Activated naive CD4-positive, alpha-beta T cell treated with anti-CD3 and anti-CD28 coated beads, Interleukin-2, amount 50 U/mL, for 16 hours (primary cell): ENCODE results near the gene CCL28.
"Not testable (repeated sequence)": the region's sequence is repeated elsewhere in the genome, so short reads cannot be mapped to it uniquely, and the experiment has no call there.

Source experiments
- DNase-seq: peaks from one replicate; pipeline ENCODE4 v3.0.0-alpha.2; 2020

CCL28 gene

DNA sequence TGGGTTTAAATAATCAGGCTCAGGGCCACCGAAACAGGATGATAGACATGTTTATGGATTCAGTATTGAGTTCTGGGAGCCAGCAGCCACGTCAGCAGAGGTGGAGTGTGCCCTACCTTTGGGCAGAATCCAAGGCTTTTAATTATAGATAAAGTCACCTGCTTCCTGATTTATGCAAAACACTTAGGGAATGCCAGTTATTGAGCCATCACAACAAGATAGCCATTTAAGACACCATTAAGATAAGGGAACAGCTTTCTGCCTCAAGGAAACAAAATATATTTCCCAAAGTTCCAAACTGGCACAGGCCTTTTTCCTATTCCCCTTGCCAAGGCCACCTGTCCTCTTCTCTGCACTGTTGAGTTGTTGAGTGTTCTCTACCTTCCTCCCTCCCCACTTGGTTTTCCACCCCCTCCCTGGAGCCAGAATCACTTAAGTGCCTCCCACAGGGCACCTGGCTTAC lies 2.4 kb downstream of the CCL28 start:
- DNase-seq: no peak

DNA sequence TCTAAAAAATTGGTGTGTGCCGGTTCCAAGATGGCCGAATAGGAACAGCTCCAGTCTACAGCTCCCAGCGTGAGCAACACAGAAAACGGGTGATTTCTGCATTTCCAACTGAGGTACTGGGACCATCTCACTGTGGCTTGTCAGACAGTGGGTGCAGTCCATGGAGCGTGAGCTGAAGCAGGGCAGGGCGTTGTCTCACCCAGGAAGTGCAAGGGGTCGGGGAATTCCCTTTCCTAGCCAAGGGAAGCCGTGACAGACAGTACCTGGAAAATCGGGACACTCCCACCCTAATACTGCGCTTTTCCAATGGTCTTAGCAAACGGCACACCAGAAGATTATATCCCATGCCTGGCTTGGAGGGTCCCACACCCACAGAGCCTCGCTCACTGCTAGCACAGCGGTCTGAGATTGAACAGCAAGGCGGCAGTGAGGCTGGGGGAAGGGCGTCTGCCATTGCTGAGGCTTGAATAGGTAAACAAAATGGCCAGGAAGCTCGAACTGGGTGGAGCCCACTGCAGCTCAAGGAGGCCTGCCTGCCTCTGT lies 9.6 kb downstream of the CCL28 start:
- DNase-seq: not testable (repeated sequence)

DNA sequence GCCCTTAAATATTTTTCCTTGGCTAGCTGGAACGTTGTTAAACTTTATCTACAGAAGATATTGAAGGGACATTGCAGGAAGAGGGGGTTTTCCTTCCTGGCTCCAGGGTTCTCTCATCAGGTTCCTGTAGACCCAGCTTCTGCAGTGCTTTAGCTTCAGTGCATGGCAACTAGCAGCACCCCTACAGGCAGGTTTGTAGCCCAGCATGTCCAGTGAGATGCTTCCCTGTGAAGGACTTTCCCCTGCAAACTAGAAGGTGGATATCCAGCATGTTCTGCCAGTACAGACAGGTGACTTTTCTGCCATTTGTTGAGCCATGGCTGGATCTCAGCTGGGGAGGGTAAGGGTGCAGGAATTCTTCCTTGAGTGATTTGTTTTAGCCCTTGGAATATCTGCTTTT lies 10.4 kb downstream of the CCL28 start:
- DNase-seq: no peak

DNA sequence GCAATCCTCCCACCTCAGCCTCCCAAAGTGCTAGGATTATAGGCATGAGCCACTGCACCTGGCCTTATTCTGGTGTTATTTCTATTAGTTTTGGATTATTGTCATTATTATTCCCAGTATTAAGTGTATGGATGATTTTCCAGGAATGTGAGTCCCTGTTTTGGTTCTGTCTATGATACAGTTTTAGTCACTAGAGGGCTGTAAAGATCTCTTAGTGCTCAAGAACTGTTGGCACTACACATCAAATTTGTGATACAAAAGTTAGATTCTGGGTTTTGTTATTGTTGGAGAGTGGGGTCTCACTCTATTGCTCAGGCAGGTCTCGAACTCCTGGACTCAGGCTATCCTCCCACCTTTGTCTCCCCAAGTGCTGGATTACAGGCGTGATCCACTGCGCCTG lies 12.1 kb downstream of the CCL28 start:
- DNase-seq: no peak

DNA sequence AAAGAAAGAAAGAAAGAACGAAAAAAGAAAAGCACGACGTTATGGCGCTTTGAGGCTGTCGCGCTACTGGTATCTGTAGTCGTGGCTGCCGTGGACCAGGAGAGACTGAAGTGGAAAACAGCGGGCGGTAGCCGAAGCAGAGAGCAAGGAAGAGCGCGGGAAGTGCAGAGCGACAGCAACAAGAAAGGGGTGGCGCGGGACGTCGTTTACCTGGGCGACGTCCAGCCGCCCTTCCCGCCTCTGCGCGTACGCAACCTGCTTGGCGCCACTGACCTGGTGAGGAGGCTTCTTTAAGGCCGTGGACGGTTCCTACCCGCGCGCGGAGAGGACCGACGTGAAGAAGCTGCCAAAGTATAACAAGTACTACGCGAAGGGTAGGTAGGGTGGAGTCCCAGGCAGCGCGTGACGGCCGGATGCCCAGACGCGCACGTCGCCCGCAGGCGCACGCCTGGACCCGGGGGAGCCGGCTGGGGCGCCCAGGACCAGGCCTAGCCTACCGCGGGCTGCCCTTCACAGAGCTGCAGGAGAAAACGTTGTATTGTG lies 15.4 kb downstream of the CCL28 start:
- peak; percentile 66 for DNase-seq

DNA sequence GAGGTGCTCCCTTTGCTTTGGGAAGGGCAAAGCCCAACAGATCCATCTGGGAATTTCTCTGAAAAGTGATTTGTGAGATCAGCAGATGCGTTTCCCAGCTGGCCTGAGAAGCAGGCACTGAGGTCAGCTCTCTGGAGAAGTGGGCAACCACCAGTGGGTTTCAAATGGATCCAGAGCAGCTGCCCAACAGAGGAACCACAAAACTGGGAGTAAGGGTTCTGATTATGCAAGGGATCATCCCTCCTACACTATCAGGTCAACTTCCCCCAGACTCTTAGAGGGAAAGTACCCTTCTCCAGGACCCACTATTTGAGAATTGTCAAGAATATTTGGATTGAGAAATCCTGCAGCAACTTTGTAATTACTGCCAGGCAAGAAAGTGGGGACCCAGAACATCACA lies 21.7 kb downstream of the CCL28 start:
- DNase-seq: no peak

DNA sequence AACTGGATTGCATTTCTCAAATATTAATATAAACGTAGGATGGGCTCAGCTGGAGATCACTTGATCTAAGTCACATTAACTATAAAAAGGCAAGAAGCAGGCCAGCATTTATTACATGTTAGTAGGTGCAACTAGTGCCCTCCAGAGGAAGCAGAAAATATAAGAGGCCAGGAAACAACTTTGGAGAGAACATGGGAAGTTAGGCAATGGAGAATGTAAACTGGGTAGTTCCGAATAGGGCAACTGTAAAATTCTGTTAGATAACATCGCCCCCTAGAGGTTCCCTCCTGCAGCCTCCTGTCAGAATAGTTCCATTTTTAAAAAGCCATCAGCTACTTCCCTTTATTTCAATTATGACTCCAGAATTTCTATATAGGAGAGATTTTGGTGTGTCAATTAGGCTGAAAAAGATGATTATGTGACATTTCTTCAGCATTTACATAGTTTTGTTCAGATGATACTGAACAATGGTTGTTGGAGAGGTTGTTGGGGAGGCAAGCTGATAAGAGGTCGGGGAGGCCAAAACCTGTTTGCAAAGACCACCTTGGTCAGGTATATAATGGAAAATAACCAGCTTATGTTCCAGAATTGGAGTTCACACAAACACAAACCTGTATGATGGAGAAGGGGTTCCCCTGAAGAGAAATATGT lies 22.4 kb downstream of the CCL28 start:
- DNase-seq: peak; percentile 45

DNA sequence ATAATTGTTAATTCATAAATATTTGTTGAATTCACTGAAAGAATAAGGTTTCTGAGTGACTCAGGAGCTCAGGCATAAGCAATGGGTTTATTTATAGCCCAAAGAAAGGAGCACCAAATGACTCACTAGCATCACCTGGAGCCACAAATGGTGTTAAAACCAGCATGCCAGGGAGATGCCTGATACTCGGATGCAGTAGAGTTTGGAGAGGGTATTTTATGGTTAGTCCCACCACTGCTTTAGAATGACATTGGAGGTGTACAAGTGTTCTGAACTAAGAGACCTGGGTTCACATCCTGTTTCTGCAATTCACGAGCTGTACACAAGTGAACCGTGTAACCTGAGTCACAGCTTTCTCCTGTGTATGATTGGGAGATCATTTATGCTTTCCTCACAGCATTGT lies 25.2 kb downstream of the CCL28 start:
- DNase-seq: no peak

DNA sequence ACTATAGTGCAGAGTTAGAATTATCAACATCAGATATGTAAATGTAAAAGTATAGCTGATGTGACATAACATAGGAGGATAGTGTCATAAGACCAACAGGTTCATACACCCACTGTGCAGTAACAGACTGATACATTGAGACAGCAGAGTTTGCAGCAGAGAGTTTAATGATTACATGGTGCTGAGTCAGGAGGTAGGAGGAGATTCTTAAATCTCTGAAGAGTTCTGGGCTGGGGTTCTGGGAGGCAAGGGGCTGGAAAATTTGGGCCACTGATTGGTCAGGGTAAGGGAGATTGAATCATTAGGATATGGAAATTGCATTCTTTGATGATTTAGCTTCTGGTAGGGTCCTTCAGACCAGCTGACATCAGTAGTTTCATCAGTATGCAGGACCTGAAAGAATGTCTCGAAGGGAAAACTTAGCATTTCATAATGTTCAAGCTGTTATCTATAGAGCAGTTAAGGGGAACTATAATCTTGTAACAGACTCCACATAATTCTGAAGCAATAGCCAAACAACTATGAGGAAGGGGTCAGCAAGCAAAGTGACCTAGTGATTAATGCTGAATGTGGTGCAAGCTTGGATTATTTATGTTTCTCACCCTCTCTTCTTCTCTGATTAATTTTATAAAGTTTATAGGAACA lies 35.6 kb downstream of the CCL28 start:
- no peak for DNase-seq

DNA sequence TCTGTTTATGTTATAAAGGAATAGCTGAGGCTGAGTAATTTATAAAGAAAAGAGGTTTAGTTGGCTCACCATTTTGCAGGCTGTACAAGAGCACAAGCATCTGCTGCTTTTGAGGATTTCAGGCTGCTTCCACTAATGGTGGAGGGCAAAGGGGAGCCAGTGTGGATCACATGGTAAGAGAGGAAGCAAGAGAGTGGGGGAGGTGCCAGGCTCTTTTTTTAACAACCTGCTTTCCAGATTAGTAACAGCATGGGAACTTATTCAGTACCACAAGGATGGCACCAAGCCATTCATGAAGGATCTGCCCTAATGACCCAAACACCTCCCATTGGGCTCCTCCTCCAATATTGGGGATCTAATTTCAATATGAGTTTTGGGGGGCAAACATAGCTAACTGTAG lies 40.4 kb downstream of the CCL28 start:
- DNase-seq: no peak

DNA sequence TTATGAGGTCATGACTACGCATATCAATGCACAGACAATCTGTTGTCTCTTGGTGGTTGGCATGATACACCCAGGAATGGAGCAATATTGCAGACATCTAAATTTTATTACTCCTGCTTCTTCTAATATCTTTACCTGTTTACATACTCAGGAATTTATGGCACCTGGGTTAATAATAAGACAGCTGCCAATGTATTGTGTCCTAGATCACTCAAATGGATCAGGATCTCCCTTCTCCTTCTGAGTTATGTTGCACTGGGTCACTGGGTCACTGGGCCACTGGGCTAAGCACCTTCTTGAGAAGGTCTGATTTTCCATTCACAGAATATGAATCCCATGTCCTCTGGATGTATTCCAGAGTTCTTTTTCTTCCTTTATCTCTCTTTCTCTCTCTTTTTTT lies 41.8 kb downstream of the CCL28 start:
- no peak for DNase-seq

DNA sequence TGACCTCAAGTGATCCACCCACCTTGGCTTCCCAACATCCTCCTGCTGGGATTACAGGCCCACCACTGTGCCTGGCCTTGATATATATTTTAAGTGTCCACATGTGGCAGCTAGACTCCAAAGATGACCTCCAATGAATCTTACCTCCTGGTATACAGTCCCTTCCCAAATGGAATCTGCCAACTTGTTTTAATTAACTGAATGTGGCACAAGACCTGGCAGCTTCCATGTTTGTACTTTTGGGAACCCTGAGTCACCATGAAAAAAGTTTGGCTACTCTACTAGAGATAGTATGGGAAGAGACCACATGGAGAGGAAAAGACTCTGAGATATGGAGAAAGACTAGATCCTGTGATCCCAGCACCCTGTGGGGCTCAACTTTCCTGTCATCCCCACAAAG lies 42.5 kb downstream of the CCL28 start:
- DNase-seq: no peak

DNA sequence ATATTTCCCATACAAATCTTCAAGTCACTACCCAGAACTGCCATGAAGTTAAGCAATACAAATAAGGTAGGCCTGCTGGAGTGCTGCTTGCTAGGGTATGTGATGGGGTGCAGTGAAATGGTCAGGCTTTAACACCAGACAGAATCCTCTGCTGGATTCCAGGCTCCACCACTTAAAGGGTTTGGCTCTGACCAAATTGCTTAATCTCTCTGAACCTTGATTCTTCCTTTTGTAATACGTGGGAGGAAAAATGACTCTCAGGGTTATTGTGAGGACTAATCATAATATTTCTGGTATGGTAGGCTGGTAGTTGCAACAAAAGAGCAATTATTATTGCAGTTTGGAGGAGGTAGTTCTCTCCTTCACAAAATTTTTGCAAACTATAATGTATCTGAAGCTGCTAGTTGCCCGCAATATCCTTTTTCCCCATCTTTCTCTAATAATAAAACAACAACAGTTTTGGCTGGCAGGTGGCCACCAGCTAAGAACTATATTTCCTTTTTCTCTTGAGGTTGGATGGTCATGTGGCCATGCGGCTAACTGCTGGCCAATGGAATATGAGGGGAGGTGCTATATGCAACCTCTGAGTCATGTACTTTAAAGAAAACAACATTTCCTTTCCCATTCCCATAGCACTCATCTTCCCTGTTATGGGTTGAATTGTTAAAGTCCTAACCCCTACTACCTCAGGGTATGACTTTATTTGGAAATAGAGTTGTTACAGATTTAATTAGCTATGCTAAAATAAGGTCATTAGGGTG lies 44.1 kb downstream of the CCL28 start:
- no peak for DNase-seq

DNA sequence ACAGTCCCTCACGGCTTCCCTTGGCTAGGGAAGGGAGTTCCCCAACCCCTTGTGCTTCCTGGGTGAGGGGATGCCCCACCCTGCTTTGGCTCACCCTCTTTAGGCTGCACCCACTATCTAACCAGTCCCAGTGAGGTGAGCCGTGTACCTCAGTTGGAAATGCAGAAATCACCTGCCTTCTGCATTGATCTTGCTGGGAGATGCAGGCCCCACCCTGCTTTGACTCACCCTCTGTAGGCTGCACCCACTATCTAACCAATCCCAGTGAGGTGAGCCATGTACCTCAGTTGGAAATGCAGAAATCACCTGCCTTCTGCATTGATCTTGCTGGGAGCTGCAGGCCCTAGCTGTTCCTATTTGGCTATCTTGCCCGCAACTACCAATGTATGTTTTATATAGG lies 44.7 kb downstream of the CCL28 start:
- DNase-seq: no peak

DNA sequence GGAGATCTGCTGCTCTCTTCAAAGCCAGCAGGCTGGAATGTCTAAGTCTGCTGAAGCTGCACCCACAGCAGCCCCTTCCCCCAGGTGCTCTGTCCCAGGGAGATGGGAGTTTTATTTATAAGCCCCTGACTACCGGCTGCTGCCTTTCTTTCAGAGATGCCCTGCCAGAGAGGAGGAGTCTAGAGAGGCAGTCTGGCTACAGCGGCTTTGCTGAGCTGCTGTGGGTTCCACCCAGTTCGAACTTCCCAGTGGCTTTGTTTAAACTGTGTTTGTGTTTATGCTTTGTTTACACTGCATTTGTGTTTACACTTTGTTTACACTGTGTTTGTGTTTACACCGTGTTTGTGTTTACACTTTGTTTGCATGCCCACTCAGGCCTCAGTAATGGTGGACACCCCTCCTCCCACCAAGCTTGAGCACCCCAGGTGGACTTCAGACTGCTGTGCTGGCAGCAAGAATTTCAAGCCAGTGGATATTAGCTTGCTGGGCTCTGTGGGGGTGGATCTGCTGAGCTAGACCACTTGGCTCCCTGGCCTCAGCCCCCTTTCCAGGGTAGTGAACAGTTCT lies 45.4 kb downstream of the CCL28 start:
- not testable (repeated sequence) for DNase-seq

DNA sequence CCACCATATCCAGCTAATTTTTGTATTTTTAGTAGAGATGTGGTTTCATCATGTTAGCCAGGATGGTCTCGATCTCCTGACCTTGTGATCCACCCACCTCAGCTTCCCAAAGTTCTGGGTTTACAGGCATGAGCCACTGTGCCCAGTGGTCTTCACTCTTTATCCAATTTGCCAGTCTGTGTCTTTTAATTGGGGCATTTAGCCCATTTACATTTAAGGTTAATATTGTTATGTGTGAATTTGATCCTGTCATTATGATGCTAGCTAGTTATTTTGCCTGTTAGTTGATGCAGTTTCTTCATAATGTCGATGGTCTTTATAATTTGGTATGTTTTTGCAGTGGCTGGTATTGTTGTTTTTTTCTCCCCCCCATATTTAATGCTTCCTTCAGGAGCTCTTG lies 47.0 kb downstream of the CCL28 start:
- DNase-seq: not testable (repeated sequence)

DNA sequence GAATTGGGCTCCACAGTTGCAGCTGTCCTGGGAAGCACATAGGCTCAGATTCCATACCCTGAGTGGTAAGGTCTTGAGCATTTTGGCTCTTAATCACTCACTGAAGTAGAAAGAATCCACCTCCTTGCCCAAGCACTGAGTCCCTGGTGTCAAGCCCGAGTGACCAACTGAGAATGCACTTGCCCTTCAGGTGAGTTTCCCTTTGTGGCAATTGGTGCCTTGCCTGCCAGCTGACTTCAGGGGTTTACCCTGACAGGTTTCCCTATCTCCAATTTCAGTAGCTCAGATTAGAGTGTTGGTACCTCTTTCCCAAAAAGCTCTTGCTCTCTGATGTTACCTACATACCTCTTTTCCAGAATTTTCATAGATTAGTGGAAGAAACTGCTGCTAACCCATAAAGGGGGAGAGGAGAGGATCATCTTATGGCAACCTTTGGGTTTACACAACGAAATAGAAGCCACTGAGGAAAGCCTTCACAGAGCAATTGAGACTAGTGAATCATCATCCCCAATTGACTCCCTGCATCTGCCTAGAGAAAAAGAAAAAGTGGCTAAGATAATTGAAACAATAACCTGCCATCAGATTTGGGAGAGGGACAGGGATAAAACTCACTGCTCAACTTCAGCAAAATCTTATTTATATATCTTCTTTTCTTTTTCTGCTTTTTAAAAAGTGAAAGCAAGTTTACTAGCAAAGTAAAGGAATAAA lies 48.6 kb downstream of the CCL28 start:
- no peak for DNase-seq

DNA sequence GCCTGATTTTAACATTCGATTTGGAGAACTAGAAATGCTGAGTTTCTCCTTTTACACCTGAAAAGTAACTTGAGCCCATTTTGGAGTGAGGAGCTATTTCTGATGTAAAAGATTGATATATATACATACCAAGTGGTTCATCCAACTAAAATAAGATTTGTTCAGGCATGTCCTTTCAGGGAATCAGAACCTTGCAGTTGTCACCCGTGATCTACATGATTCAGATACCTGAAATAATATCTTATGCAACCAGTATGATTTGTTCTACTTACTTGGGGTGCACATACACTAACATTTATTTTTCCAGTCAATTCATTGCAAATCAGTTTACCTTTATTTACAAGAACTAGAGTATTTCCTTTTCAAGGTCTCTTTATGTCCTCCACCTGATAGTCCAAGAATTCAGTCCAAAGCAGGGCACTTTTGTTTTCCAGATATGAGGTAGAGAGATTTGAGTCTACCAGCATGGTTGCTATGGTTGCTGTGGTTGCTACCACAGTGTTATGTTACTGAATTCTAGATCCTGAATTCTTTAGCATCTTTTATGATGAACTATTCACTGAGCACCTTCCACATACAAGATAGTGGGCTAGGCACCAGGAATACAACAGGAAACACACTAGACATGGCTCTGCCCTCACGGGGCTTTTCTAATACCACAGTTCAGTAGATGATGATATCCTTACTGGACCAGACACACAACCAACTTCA lies 49.3 kb downstream of the CCL28 start:
- no peak for DNase-seq

DNA sequence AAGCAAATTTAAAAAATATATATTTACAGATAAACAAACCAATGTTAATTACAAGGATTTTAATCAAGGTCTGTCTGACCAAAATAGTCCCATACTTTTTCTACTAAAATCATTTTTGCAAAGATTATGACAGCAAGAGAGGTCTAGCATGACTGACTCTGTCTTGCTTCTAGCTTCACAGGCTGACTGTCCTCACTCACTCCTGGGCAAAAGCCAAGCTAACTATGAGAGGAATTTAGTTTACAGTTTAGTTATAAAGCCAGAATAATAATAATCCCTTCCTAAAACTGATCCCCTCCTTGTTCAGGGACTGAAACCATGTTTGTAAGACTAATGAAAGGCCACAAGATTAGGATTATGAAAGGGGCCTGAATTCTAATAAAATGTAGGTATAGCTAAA lies 53.5 kb downstream of the CCL28 start:
- no peak for DNase-seq

DNA sequence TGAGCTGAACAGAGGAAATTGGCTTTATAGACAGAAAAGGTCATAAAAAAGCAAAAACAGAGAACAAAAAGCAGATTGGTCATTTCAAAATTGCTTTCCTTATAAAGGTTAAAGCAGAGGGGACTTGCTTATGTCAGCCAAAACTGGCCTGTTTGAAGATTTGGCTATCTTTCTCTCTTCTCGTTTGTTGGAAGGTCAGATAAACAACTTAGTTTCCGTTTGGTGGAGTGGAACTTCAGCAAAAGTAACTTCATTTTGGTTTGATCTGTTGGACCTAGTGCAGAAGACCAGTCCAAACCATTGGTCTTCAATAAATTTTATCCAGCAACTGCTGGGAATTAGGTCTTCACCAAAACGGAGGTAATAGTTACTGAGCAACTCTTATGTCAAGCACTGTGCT lies 53.9 kb downstream of the CCL28 start:
- DNase-seq: no peak

DNA sequence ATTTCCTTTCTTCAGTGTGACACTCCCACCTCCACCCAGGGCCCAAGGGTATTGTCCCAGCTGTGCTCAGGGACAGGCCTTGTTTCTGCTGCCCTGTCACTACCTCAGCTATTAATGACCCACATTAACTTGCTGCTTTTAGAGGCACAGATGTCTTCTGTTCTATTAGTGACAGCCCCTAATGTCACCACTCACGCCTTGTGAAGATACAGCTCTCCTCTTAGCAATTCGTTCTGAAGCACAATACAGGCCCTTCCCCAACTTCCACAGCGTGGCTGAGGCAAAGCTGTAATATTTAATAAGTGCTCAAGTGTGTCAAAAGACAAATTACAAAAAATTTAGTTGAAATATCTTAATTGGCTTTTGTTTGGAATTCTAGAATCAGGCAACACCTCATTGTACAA lies 54.3 kb downstream of the CCL28 start:
- no peak for DNase-seq

DNA sequence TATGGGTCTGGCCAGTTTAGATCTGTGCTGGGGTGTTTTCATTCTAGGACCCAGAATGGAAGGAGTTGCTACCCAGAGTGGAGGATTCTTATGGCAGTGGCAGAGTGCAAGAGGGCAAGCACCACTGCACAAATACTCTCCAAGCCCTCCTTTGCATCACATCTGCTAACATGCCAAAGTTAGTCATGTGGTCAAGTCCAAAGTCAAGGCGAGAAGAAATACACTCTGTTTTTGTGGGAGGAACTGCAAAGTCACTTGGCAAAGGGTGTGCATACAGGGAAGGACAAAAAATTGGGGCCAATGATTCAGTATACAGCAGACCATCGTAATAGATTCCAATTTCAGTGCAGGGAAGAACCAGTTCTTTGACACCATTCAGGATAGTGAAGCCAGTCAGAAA lies 55.1 kb downstream of the CCL28 start:
- DNase-seq: no peak
